Activated B cell treated with CpG ODN at 0.5 μM for 24 hours (primary cell): Measurements from ENCODE around the gene GNB2. TPM values are rescaled to one million over a fixed set of nuclear protein-coding genes. Genes with fewer than 3 reads are reported as not detected.
A peak's percentile ranks its signal among the peaks of the same experiment; 100 is the strongest.

Source experiments
- ATAC-seq: fragments of 200-7000 bp; cut with Tn5 transposase; one replicate; pipeline ENCODE4 v1.10.0; 2021; ENCODE audit warnings: low read depth, mild to moderate bottlenecking, moderate library complexity
- CTCF ChIA-PET: fragments of 350-600 bp; sonication (Branson Sonifier 250); formaldehyde crosslinking; loops from one replicate; lab custom pipeline; 2021; ENCODE audit warnings: antibody characterized with exemption; lab: Charles Lee
- POLR2A ChIA-PET: fragments of 350-600 bp; sonication (Branson Sonifier 250); formaldehyde crosslinking; loops from one replicate; lab custom pipeline; 2021; ENCODE audit warnings: antibody characterized with exemption; lab: Charles Lee
- DNase-seq: peaks from one replicate; pipeline ENCODE4 v3.0.0; 2022
- H3K27ac Mint-ChIP-seq: one replicate; pipeline ENCODE4 v1.8.0; 2020; ENCODE audit warnings: mixed read lengths
- H3K27me3 Mint-ChIP-seq: one replicate; pipeline ENCODE4 v1.8.0; 2021; ENCODE audit warnings: mixed read lengths
- H3K36me3 Mint-ChIP-seq: one replicate; pipeline ENCODE4 v1.8.0; 2021; ENCODE audit warnings: low read depth, mixed read lengths
- H3K4me1 Mint-ChIP-seq: one replicate; pipeline ENCODE4 v1.8.0; 2021; ENCODE audit warnings: mixed read lengths
- H3K4me3 Mint-ChIP-seq: one replicate; pipeline ENCODE4 v1.8.0; 2020; ENCODE audit warnings: mild to moderate bottlenecking, mixed read lengths
- H3K9me3 Mint-ChIP-seq: one replicate; pipeline ENCODE4 v1.8.0; 2020; ENCODE audit warnings: mixed read lengths
- intact Hi-C: fragments of 100-400 bp; cut with micrococcal nuclease; formaldehyde crosslinking; loops from one replicate; pipeline ENCODE4 v1.15.1; 2024
- total RNA-seq: library from RNA; stranded (reverse); gene quantifications from 2 replicates; pipeline ENCODE4 v1.2.3, GENCODE V29; 2022
- TF ChIP-seq, protein P1 (sequence below): fragments of 200-600 bp; IDR thresholded peaks from one replicate; pipeline ENCODE4 v1.8.0; 2022; ENCODE audit warnings: antibody characterized with exemption, mild to moderate bottlenecking

Gene GNB2
- 129 and 132 TPM in 2 replicates for total RNA-seq

DNA sequence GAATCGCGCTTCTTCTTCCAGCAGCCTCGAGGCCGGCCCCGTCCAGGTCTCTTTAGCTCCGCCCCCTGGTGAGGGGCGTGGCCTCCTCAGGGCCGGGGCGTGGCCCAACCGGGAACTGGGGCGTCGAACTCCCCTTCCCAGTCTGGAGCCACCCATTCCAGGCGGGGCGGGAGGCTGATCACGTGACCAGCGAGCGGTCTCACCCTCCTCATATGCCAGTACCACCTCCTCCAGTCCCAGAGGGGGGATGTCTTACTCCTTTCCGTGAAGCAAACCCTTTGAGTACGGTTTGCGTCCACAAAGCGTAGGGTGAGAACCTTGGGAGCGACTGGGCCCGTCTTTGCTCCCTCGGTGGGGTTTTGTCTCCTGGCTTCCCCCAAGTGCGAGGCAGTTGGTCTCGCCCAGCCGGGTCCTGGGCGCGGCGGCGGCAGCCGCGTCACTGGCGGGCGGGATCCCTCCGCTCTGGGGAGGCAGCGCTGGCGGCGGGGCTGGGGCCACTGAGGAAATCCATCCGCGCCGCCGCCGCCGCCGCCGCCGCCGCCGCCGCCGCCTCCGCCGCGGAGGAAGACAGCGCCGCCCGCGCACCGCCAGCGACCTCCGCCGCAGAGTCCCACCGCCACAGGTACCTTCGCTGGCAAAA lies at the start of gene GNB2:
GNB2 (plus strand) TSS at position 439 of the 640 bp plus-strand sequence. CDS start 2,526 bp downstream, outside the sequence.
- ChIA-PET CTCF (interaction anchor here (0.8 to 1.0 kb wide), 3 partner anchors 15 to 61 kb away, joined by 3 to 4 read pairs (median 3); partner anchors contain the start of gene MOSPD3), POLR2A (interaction anchor here (0.6 to 6.3 kb wide), 17 partner anchors 17 to 658 kb away, joined by 3 to 60 read pairs (median 5); partner anchors contain the start of genes FBXO24, GIGYF1, LRCH4 and MOSPD3)
- peak within 1 kb of the TSS; percentile 95 for H3K27ac Mint-ChIP-seq
- intact Hi-C loops: loop anchor here (1.0 to 10.0 kb wide), 11 partner anchors 22 to 589 kb away; partner anchors contain the start of genes COPS6, FBXO24, LRCH4 and MEPCE
- TF ChIP-seq, protein P1, sequence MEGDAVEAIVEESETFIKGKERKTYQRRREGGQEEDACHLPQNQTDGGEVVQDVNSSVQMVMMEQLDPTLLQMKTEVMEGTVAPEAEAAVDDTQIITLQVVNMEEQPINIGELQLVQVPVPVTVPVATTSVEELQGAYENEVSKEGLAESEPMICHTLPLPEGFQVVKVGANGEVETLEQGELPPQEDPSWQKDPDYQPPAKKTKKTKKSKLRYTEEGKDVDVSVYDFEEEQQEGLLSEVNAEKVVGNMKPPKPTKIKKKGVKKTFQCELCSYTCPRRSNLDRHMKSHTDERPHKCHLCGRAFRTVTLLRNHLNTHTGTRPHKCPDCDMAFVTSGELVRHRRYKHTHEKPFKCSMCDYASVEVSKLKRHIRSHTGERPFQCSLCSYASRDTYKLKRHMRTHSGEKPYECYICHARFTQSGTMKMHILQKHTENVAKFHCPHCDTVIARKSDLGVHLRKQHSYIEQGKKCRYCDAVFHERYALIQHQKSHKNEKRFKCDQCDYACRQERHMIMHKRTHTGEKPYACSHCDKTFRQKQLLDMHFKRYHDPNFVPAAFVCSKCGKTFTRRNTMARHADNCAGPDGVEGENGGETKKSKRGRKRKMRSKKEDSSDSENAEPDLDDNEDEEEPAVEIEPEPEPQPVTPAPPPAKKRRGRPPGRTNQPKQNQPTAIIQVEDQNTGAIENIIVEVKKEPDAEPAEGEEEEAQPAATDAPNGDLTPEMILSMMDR: no peak
- no peaks in the 10 kb centered on the region for H3K27me3 Mint-ChIP-seq
- peak within 1 kb of the TSS; percentile 97 for H3K4me3 Mint-ChIP-seq
- ATAC-seq (peak; percentile 67), DNase-seq (peak; percentile 99)
- no peaks in the 10 kb centered on the region for H3K9me3 Mint-ChIP-seq
- H3K36me3 Mint-ChIP-seq: peaks cover 25% of the 10 kb centered on the region
- H3K4me1 Mint-ChIP-seq: peaks cover 11% of the 10 kb centered on the region

DNA sequence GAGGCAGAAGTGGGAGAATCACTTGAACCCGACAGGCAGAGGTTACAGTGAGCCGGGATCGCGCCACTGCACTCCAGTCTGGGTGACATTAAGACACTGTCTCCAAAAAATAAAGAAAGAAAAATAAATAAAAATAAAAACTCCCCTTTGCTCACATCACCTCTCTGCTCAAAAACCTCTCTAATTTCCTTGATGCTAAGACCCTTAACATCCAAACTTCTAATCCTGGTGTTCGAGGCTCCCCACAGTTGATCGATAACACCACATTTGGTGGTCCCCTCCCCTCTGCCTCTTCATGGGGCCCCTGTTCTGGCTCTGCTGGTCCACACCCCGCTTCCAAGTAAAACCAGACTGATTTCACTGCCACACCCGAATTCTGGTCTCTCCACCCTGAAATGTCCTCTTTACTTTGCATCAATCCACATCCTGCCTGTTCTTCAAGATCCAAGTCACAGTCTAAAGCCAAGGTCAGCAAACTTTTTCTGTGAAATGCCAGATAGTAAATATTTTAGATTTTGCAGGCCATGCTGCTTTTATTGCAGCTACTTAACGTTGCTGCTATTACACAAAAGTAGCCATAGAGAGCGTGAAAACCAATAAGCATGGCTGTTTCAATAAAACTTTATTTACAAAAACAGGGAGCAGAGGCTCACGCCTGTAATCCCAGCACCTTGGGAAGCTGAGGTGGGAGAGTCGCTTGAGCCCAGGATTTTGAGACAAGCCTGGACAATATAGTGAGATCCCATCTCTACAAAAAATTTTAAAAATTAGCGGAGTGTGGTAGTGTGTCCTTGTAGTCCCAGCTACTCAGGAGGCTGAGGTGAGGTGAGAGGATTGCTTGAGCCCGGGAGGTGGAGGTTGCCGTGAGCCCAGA lies 49.4 kb upstream of the GNB2 start:
- ATAC-seq (no peak), DNase-seq (no peak)
- Mint-ChIP-seq H3K4me1 (peaks cover 10% of the 10 kb centered on the region), H3K36me3 (no peaks in the 10 kb centered on the region), H3K4me3 (no peak overlapping the region), H3K9me3 (no peaks in the 10 kb centered on the region), H3K27ac (no peak overlapping the region), H3K27me3 (no peaks in the 10 kb centered on the region)
- TF ChIP-seq, protein P1: no peak
- CTCF ChIA-PET: no interaction called here
- POLR2A ChIA-PET: interaction anchor here (1.3 kb wide), 1 partner anchor 8 kb away, joined by 7 read pairs; no protein-coding TSS in a partner anchor
- intact Hi-C loops: no loop called here

DNA sequence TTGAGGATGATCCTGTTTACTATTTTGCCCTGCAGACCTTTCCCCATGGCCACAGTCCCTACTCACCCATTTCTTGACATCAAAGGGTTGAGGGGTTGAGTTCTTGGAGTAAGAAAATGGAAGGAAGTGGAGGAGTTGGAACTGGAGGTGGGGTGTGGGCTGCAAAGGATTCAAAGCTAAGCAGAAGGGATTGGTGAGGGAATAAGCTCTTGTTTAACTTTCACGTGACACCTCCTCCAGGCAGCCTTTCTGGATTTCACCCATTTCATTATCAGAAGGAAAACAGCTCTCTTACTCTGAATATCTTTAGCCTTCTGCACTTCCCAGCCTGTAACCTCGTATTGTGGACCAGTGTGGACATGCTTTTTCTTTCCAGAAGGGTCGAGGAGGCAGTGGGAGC lies 47.5 kb upstream of the GNB2 start:
- Mint-ChIP-seq H3K27ac (no peak overlapping the region), H3K27me3 (no peaks in the 10 kb centered on the region), H3K4me3 (peak overlapping the region; percentile 67), H3K9me3 (no peaks in the 10 kb centered on the region), H3K36me3 (no peaks in the 10 kb centered on the region), H3K4me1 (peaks cover 10% of the 10 kb centered on the region)
- POLR2A ChIA-PET: interaction anchor here (0.7 to 2.0 kb wide), 7 partner anchors 13 to 80 kb away, joined by 3 to 23 read pairs (median 5); partner anchors contain the start of genes FBXO24, GNB2, LRCH4 and MOSPD3
- ATAC-seq (no peak), DNase-seq (no peak)
- CTCF ChIA-PET: no interaction called here
- TF ChIP-seq, protein P1: no peak
- intact Hi-C loops: loop anchor here (1.0 to 2.0 kb wide), 5 partner anchors 13 to 61 kb away; partner anchors contain the start of gene GNB2

DNA sequence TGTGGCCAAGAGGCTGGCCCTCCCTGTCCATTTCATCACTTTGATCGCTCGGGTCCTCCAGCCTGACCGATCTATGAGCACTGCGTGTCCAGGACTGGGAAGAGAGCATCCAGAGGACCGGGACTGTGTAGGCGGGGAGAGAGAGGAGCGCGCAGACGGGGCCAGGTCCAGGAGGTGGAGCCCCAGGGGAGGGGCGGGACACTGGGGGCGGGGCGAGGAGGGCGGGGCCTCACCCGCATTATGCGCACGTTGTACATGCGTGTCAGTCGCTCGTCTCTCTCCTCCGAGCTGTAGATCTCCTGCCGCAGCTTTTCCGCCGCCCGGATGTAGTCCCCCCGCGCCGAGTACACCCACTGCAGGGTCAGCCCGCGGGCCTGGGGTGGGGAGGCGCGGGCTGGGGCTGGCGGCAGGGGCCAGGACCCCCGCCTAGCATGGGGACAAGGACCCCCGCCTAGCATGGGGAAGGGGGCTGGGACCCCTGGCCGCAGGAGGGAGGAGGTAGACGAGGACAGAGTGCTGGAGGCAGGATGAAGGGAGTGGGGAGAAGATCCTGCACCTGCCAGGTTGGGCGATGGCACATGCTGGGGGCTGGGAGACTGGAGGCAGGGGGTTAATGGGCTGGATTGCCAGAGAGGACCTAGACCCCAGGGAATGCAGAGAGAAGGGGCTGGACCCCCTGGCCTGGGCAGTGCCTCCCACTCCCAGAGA lies 46.9 kb upstream of the GNB2 start:
- ChIA-PET CTCF (no interaction called here), POLR2A (interaction anchor here (1.2 to 2.0 kb wide), 6 partner anchors 14 to 79 kb away, joined by 3 to 23 read pairs (median 5); partner anchors contain the start of genes FBXO24, GNB2, LRCH4 and MOSPD3)
- peak; percentile 58 for DNase-seq
- intact Hi-C loops: loop anchor here (1.0 to 2.0 kb wide), 5 partner anchors 13 to 62 kb away; partner anchors contain the start of gene GNB2
- H3K27ac Mint-ChIP-seq: no peak overlapping the region
- TF ChIP-seq, protein P1: no peak
- H3K4me1 Mint-ChIP-seq: peaks cover 10% of the 10 kb centered on the region
- ATAC-seq: peak; percentile 100
- no peaks in the 10 kb centered on the region for H3K9me3 Mint-ChIP-seq
- H3K4me3 Mint-ChIP-seq: peak overlapping the region; percentile 67
- H3K27me3 Mint-ChIP-seq: no peaks in the 10 kb centered on the region
- no peaks in the 10 kb centered on the region for H3K36me3 Mint-ChIP-seq
